HUES48 (cell line): ENCODE data around the gene PAQR8.

Experiments
- H3K27ac ChIP-seq: one replicate; pipeline ENCODE4 v1.7.0; 2013; ENCODE audit warnings: low read depth, low read length, inconsistent platforms
- H3K27me3 ChIP-seq: 2 replicates; pipeline ENCODE4 v1.6.1; 2013; ENCODE audit warnings: mild to moderate bottlenecking, low read length; ENCODE audit not compliant: control insufficient read depth, insufficient read depth
- H3K36me3 ChIP-seq: 2 replicates; pipeline ENCODE4 v1.6.1; 2013; ENCODE audit warnings: low read length; ENCODE audit not compliant: control insufficient read depth, insufficient read depth
- H3K4me1 ChIP-seq: 2 replicates; pipeline ENCODE4 v1.6.1; 2013; ENCODE audit warnings: mild to moderate bottlenecking, low read length; ENCODE audit not compliant: control insufficient read depth, insufficient read depth
- H3K4me3 ChIP-seq: 2 replicates; pipeline ENCODE4 v1.5.1; 2013; ENCODE audit warnings: mild to moderate bottlenecking, low read depth, low read length
- H3K9ac ChIP-seq: 2 replicates; pipeline ENCODE4 v1.6.1; 2013; ENCODE audit warnings: mild to moderate bottlenecking, low read depth, low read length, moderate library complexity
- H3K9me3 ChIP-seq: 2 replicates; pipeline ENCODE4 v1.6.1; 2013; ENCODE audit warnings: low read length; ENCODE audit not compliant: control insufficient read depth, insufficient read depth

PAQR8 gene

GRCh38 chr6:52365317-52365716 lies 3.4 kb downstream of the PAQR8 start:
- H3K27me3 ChIP-seq: peaks cover 29% of the 10 kb centered on the region
- no peaks in the 10 kb centered on the region for H3K36me3 ChIP-seq
- H3K4me1 ChIP-seq: peaks cover 13% of the 10 kb centered on the region
- H3K4me3 ChIP-seq: no peak overlapping the region
- no peaks in the 10 kb centered on the region for H3K9me3 ChIP-seq
- no peak overlapping the region for H3K9ac ChIP-seq
- H3K27ac ChIP-seq: no peak overlapping the region

- Histone ChIP-seq H3K36me3 (no peaks in the 10 kb centered on the region), H3K4me1 (peaks cover 10% of the 10 kb centered on the region), H3K27ac (no peak overlapping the region), H3K4me3 (no peak overlapping the region), H3K9me3 (no peaks in the 10 kb centered on the region), H3K9ac (no peak overlapping the region), H3K27me3 (peaks cover 23% of the 10 kb centered on the region)
Observed at GRCh38 chr6:52365866-52366540, 4.1 kb downstream of the PAQR8 start.

GRCh38 chr6:52368002-52368401 lies 6.1 kb downstream of the PAQR8 start:
- H3K9me3 ChIP-seq: no peaks in the 10 kb centered on the region
- peaks cover 2% of the 10 kb centered on the region; the same call in 1 of the 2 replicates for H3K4me1 ChIP-seq
- H3K27me3 ChIP-seq: peaks cover 9% of the 10 kb centered on the region
- no peaks in the 10 kb centered on the region for H3K36me3 ChIP-seq
- H3K27ac ChIP-seq: no peak overlapping the region
- no peak overlapping the region for H3K4me3 ChIP-seq
- no peak overlapping the region for H3K9ac ChIP-seq

GRCh38 chr6:52369234-52369633 lies 7.3 kb downstream of the PAQR8 start:
- no peaks in the 10 kb centered on the region for H3K4me1 ChIP-seq
- no peak overlapping the region for H3K27ac ChIP-seq
- no peaks in the 10 kb centered on the region for H3K36me3 ChIP-seq
- H3K9ac ChIP-seq: no peak overlapping the region
- H3K9me3 ChIP-seq: no peaks in the 10 kb centered on the region
- H3K4me3 ChIP-seq: no peak overlapping the region
- no peaks in the 10 kb centered on the region for H3K27me3 ChIP-seq

GRCh38 chr6:52371656-52372191 lies 9.8 kb downstream of the PAQR8 start:
- no peaks in the 10 kb centered on the region for H3K4me1 ChIP-seq
- H3K9me3 ChIP-seq: no peaks in the 10 kb centered on the region
- no peaks in the 10 kb centered on the region for H3K36me3 ChIP-seq
- no peak overlapping the region for H3K27ac ChIP-seq
- H3K27me3 ChIP-seq: no peaks in the 10 kb centered on the region
- no peak overlapping the region for H3K9ac ChIP-seq
- H3K4me3 ChIP-seq: no peak overlapping the region

- Histone ChIP-seq H3K27ac (no peak overlapping the region), H3K36me3 (no peaks in the 10 kb centered on the region), H3K4me1 (no peaks in the 10 kb centered on the region), H3K27me3 (no peaks in the 10 kb centered on the region), H3K9me3 (no peaks in the 10 kb centered on the region), H3K9ac (no peak overlapping the region), H3K4me3 (no peak overlapping the region)
Observed at GRCh38 chr6:52373151-52373690, 11.3 kb downstream of the PAQR8 start.

- Histone ChIP-seq H3K4me3 (no peak overlapping the region), H3K4me1 (no peaks in the 10 kb centered on the region), H3K9ac (no peak overlapping the region), H3K27ac (no peak overlapping the region), H3K27me3 (no peaks in the 10 kb centered on the region), H3K9me3 (no peaks in the 10 kb centered on the region), H3K36me3 (no peaks in the 10 kb centered on the region)
Observed at GRCh38 chr6:52374247-52374646, 12.3 kb downstream of the PAQR8 start.

GRCh38 chr6:52375780-52376556 lies 14.0 kb downstream of the PAQR8 start:
- Histone ChIP-seq H3K4me1 (no peaks in the 10 kb centered on the region), H3K9ac (no peak overlapping the region), H3K27ac (no peak overlapping the region), H3K4me3 (no peak overlapping the region), H3K27me3 (no peaks in the 10 kb centered on the region), H3K9me3 (no peaks in the 10 kb centered on the region), H3K36me3 (no peaks in the 10 kb centered on the region)

GRCh38 chr6:52376763-52377162 lies 14.8 kb downstream of the PAQR8 start:
- Histone ChIP-seq H3K4me1 (no peaks in the 10 kb centered on the region), H3K9ac (no peak overlapping the region), H3K4me3 (no peak overlapping the region), H3K36me3 (no peaks in the 10 kb centered on the region), H3K27ac (no peak overlapping the region), H3K9me3 (no peaks in the 10 kb centered on the region), H3K27me3 (no peaks in the 10 kb centered on the region)

GRCh38 chr6:52377538-52378221 lies 15.7 kb downstream of the PAQR8 start:
- Histone ChIP-seq H3K27me3 (no peaks in the 10 kb centered on the region), H3K9ac (no peak overlapping the region), H3K27ac (no peak overlapping the region), H3K4me3 (no peak overlapping the region), H3K9me3 (no peaks in the 10 kb centered on the region), H3K36me3 (no peaks in the 10 kb centered on the region), H3K4me1 (no peaks in the 10 kb centered on the region)
